CD14-positive monocyte (primary cell): ENCODE measurements around the gene SPTLC2. TPM values are rescaled to one million over a fixed set of nuclear protein-coding genes. Genes with fewer than 3 reads are reported as not detected.

ENCODE experiments used
- DNase-seq, 3 donors: peaks; one replicate each; pipeline ENCODE4 v3.0.0-alpha.2; 2011 to 2022
- H2AFZ ChIP-seq: 2 replicates; pipeline ENCODE4 v1.6.0; 2012; ENCODE audit warnings: mild to moderate bottlenecking, low read depth, low read length, inconsistent platforms; ENCODE audit not compliant: insufficient read depth, poor library complexity, severe bottlenecking
- H3K27ac ChIP-seq, 2 donors: 1 replicate in 1 of 2; 2 replicates in 1 of 2; pipeline ENCODE4 v1.5.1; 2012 to 2013; ENCODE audit warnings: low read length in 2 of 2, control low read depth in 1 of 2, inconsistent platforms in 1 of 2, low read depth in 1 of 2, mild to moderate bottlenecking in 1 of 2
- H3K27me3 ChIP-seq, 2 donors: one replicate each; pipeline versions ENCODE4 v1.6.0 to v1.6.1; 2011 to 2013; ENCODE audit warnings: low read length in 2 of 2; ENCODE audit not compliant: control insufficient read depth in 2 of 2, insufficient read depth in 2 of 2
- H3K36me3 ChIP-seq, 2 donors: replicated peaks in 1 of 2; 1 replicate in 1 of 2; 2 replicates in 1 of 2; pipeline versions ENCODE4 v1.5.1 to v1.6.1; 2012 to 2013; ENCODE audit warnings: low read length in 2 of 2, control low read depth in 1 of 2, inconsistent platforms in 1 of 2, mild to moderate bottlenecking in 1 of 2; ENCODE audit not compliant: insufficient read depth in 2 of 2, control insufficient read depth in 1 of 2
- H3K4me1 ChIP-seq, 2 donors: 1 replicate in 1 of 2; 2 replicates in 1 of 2; pipeline versions ENCODE4 v1.5.1 to v1.6.1; 2012 to 2013; ENCODE audit warnings: low read length in 2 of 2, control low read depth in 1 of 2, inconsistent platforms in 1 of 2, mild to moderate bottlenecking in 1 of 2, moderate library complexity in 1 of 2; ENCODE audit not compliant: insufficient read depth in 2 of 2, control insufficient read depth in 1 of 2
- H3K4me2 ChIP-seq: replicated peaks from 2 replicates; pipeline ENCODE3; 2012; ENCODE audit warnings: low read length, moderate library complexity, mild to moderate bottlenecking; ENCODE audit not compliant: poor library complexity, severe bottlenecking; ENCODE audit errors: extremely low read depth
- H3K4me3 ChIP-seq, 3 experiments: fragments of 200-600 bp in 1 of 3; sonication (generic) in 1 of 3; replicated peaks in 1 of 3; 1 replicate in 2 of 3; 2 replicates in 1 of 3; pipeline ENCODE4 v1.5.1; 2011 to 2013; ENCODE audit warnings: low read length in 3 of 3, mild to moderate bottlenecking in 3 of 3, control low read depth in 2 of 3, low read depth in 2 of 3, inconsistent platforms in 1 of 3, moderate library complexity in 1 of 3
- H3K79me2 ChIP-seq: 2 replicates; pipeline ENCODE4 v1.6.0; 2012; ENCODE audit warnings: mild to moderate bottlenecking, control low read depth, inconsistent platforms, low read length, moderate library complexity; ENCODE audit not compliant: insufficient read depth
- H3K9ac ChIP-seq: 2 replicates; pipeline ENCODE4 v1.6.0; 2017; ENCODE audit warnings: low read length, mild to moderate bottlenecking; ENCODE audit not compliant: insufficient read depth, poor library complexity, severe bottlenecking
- H3K9me3 ChIP-seq, 2 donors: replicated peaks in 1 of 2; 1 replicate in 1 of 2; 2 replicates in 1 of 2; pipeline versions ENCODE4 v1.5.1 to v1.6.1; 2012 to 2013; ENCODE audit warnings: low read length in 2 of 2, control low read depth in 1 of 2; ENCODE audit not compliant: control insufficient read depth in 1 of 2, insufficient read depth in 1 of 2
- H4K20me1 ChIP-seq: 2 replicates; pipeline ENCODE4 v1.6.0; 2012; ENCODE audit warnings: mild to moderate bottlenecking, low read length, control low read depth, moderate library complexity; ENCODE audit not compliant: insufficient read depth
- H3K27ac Mint-ChIP-seq, 7 donors: one replicate each; pipeline ENCODE4 v1.8.0; 2020; ENCODE audit warnings: mild to moderate bottlenecking in 7 of 7, mixed read lengths in 7 of 7, moderate library complexity in 6 of 7, inconsistent platforms in 2 of 7
- H3K27me3 Mint-ChIP-seq, 3 donors: one replicate each; pipeline ENCODE4 v1.8.0; 2021 to 2022; ENCODE audit warnings: low read depth in 3 of 3, mild to moderate bottlenecking in 3 of 3, mixed read lengths in 3 of 3, moderate library complexity in 3 of 3, inconsistent platforms in 1 of 3
- H3K36me3 Mint-ChIP-seq, 2 donors: one replicate each; pipeline ENCODE4 v1.8.0; 2020; ENCODE audit warnings: mixed read lengths in 2 of 2, inconsistent platforms in 1 of 2, mild to moderate bottlenecking in 1 of 2
- H3K4me1 Mint-ChIP-seq: one replicate; pipeline ENCODE4 v1.8.0; 2020; ENCODE audit warnings: mild to moderate bottlenecking, mixed read lengths
- H3K4me3 Mint-ChIP-seq, 2 donors: one replicate each; pipeline ENCODE4 v1.8.0; 2020; ENCODE audit warnings: mild to moderate bottlenecking in 2 of 2, mixed read lengths in 2 of 2, moderate library complexity in 1 of 2
- H3K9me3 Mint-ChIP-seq, 7 donors: one replicate each; pipeline ENCODE4 v1.8.0; 2020 to 2022; ENCODE audit warnings: mixed read lengths in 7 of 7, mild to moderate bottlenecking in 6 of 7, moderate library complexity in 6 of 7, inconsistent platforms in 2 of 7
- CTCF ChIP-seq: fragments of 200-600 bp; IDR thresholded peaks from one replicate; pipeline ENCODE4 v1.8.0; 2022; ENCODE audit warnings: antibody characterized with exemption, mild to moderate bottlenecking
- WGBS: methylation state at CpG from one replicate; pipeline ENCODE4 v1.1.5; 2013; ENCODE audit warnings: missing lambda C conversion rate; ENCODE audit not compliant: insufficient coverage; 5-methylcytosine and 5-hydroxymethylcytosine counted together
- intact Hi-C, 2 donors: fragments of 100-400 bp; cut with micrococcal nuclease; formaldehyde crosslinking; loops; one replicate each; pipeline versions ENCODE4 v1.15.0 to v1.15.1; 2023
- polyA plus RNA-seq, 3 donors: library from polyadenylated mRNA; depleted of rRNA in 1 of 3; unstranded in 2 of 3; stranded (reverse) in 1 of 3; fragments of 300-500 nt in 2 of 3; fragments of >200 nt in 1 of 3; fragmentation: Illumina TruSeq in 2 of 3; gene quantifications; 1 replicate in 2 of 3; 2 replicates in 1 of 3; pipeline ENCODE4 v1.2.3, GENCODE V29; 2012 to 2021

The SPTLC2 gene
- polyA plus RNA-seq, 3 donors, result 38.1 to 81.9 (median 73.1) TPM

- peak overlapping the region in 1 of 2 donors; percentile 47 for H3K4me3 Mint-ChIP-seq
- peaks cover 62% of the 10 kb centered on the region for H3K4me1 Mint-ChIP-seq
- H3K9me3 Mint-ChIP-seq, result no peaks in the 10 kb centered on the region
- Histone ChIP-seq H3K9me3 (no peaks in the 10 kb centered on the region), H4K20me1 (peaks cover 56% of the 10 kb centered on the region), H3K4me1 (peaks cover 32 to 33% of the 10 kb centered on the region in 2 donors), H3K27ac (peak overlapping the region in 1 of 2 donors; percentile 57), H3K36me3 (peaks cover 24 to 33% of the 10 kb centered on the region in 2 donors), H3K4me2 (no peak overlapping the region), H3K9ac (no peak overlapping the region), H2AFZ (no peak overlapping the region), H3K79me2 (peaks cover 95% of the 10 kb centered on the region), H3K27me3 (no peaks in the 10 kb centered on the region), H3K4me3 (no peak overlapping the region)
- H3K27ac Mint-ChIP-seq, result peak overlapping the region in 6 of 7 donors; percentile 62 to 80 (median 70)
- no peak for TF ChIP-seq CTCF
- WGBS, result 80% methylated on average over 1 of the region's 4 CpGs
- peaks cover 37 to 48% of the 10 kb centered on the region in 2 donors for H3K36me3 Mint-ChIP-seq
- intact Hi-C loops, result no loop called here
- DNase-seq, result no peak
- H3K27me3 Mint-ChIP-seq, result no peaks in the 10 kb centered on the region
Observed at GRCh38 chr14:77598366-77599070, 17.9 kb downstream of the SPTLC2 start.

- DNase-seq, result peak; percentile 69 to 92 (median 82)
- peaks cover 7% of the 10 kb centered on the region for H4K20me1 ChIP-seq
- Mint-ChIP-seq H3K4me1 (peaks cover 62% of the 10 kb centered on the region), H3K4me3 (peak overlapping the region; percentile 47 to 75), H3K27ac (peak overlapping the region; percentile 78 to 97 (median 97)), H3K27me3 (peaks cover 0 to under 1% (median 0%) of the 10 kb centered on the region in 3 donors), H3K36me3 (peaks cover 31 to 46% of the 10 kb centered on the region in 2 donors), H3K9me3 (peaks cover 0 to 2% (median 0%) of the 10 kb centered on the region in 7 donors)
- no peak for TF ChIP-seq CTCF
- peaks cover 66% of the 10 kb centered on the region in 2 donors for H3K4me1 ChIP-seq
- H3K4me3 ChIP-seq, result peak overlapping the region; percentile 2 to 67 (median 28)
- no peaks in the 10 kb centered on the region for H3K9me3 ChIP-seq
- peak overlapping the region; percentile 65 to 82 for H3K27ac ChIP-seq
- no CpG with 5 or more reads among the region's 2 CpGs for WGBS
- intact Hi-C loops, result no loop called here
- peaks cover 94% of the 10 kb centered on the region for H3K79me2 ChIP-seq
- no peak overlapping the region for H2AFZ ChIP-seq
- peak overlapping the region; percentile 66 for H3K4me2 ChIP-seq
- H3K9ac ChIP-seq, result no peak overlapping the region
- peaks cover 24 to 33% of the 10 kb centered on the region in 2 donors for H3K36me3 ChIP-seq
- no peaks in the 10 kb centered on the region for H3K27me3 ChIP-seq
Observed at GRCh38 chr14:77593501-77593961, 22.9 kb downstream of the SPTLC2 start.
